GM23338 (cell line): ENCODE results near the gene C3orf62. TPM values are rescaled to one million over a fixed set of nuclear protein-coding genes. Genes with fewer than 3 reads are reported as not detected.

Source experiments
- ATAC-seq: fragments of 200-7000 bp; cut with Tn5 transposase; 3 replicates; pipeline ENCODE4 v1.9.1; 2020
- DNase-seq: peaks from one replicate; pipeline ENCODE4 v3.0.0-alpha.2; 2015; ENCODE audit warnings: low spot score
- H2AFZ ChIP-seq: fragments of 200-600 bp; sonication (generic); 2 replicates; pipeline ENCODE4 v1.8.0; 2016; ENCODE audit warnings: antibody characterized with exemption, mild to moderate bottlenecking, moderate library complexity
- H3F3A ChIP-seq: fragments of 200-600 bp; sonication (generic); replicated peaks from 2 replicates; pipeline ENCODE4 v1.8.0; 2017; ENCODE audit warnings: antibody characterized with exemption, mixed run types, low read depth
- H3K27ac ChIP-seq: fragments of 200-600 bp; sonication (generic); 2 replicates; pipeline ENCODE4 v1.6.1; 2016; ENCODE audit warnings: low read depth
- H3K27me3 ChIP-seq: fragments of 200-600 bp; sonication (generic); 2 replicates; pipeline ENCODE4 v1.8.0; 2016; ENCODE audit warnings: mild to moderate bottlenecking, mixed run types, moderate library complexity; ENCODE audit not compliant: insufficient read depth
- H3K36me3 ChIP-seq: fragments of 200-600 bp; sonication (generic); 2 replicates; pipeline ENCODE4 v1.8.0; 2016; ENCODE audit warnings: mild to moderate bottlenecking; ENCODE audit not compliant: insufficient read depth
- H3K4me1 ChIP-seq: fragments of 200-600 bp; sonication (generic); 2 replicates; pipeline ENCODE4 v1.8.0; 2016; ENCODE audit warnings: mild to moderate bottlenecking, moderate library complexity; ENCODE audit not compliant: insufficient read depth
- H3K4me2 ChIP-seq: fragments of 200-600 bp; sonication (generic); 2 replicates; pipeline ENCODE4 v1.7.1; 2017; ENCODE audit warnings: mixed run types
- H3K4me3 ChIP-seq: fragments of 200-600 bp; sonication (generic); 2 replicates; pipeline ENCODE4 v1.6.1; 2016; ENCODE audit warnings: mixed run types
- H3K79me2 ChIP-seq: fragments of 200-600 bp; sonication (generic); replicated peaks from 2 replicates; pipeline ENCODE4 v1.8.0; 2017; ENCODE audit warnings: mild to moderate bottlenecking; ENCODE audit not compliant: insufficient read depth
- H3K9me2 ChIP-seq: fragments of 200-600 bp; sonication (generic); 2 replicates; pipeline ENCODE4 v1.8.0; 2017; ENCODE audit not compliant: insufficient read depth
- H4K20me1 ChIP-seq: fragments of 200-600 bp; sonication (generic); replicated peaks from 2 replicates; pipeline ENCODE4 v1.8.0; 2017; ENCODE audit warnings: mild to moderate bottlenecking; ENCODE audit not compliant: insufficient read depth
- H3K27ac Mint-ChIP-seq: 2 replicates; pipeline ENCODE4 v1.8.0; 2020; ENCODE audit warnings: inconsistent platforms, mild to moderate bottlenecking, moderate library complexity, mixed read lengths
- H3K27me3 Mint-ChIP-seq: 3 replicates; pipeline ENCODE4 v1.8.0; 2022; ENCODE audit warnings: low read depth, mild to moderate bottlenecking, moderate library complexity, mixed read lengths, inconsistent platforms; ENCODE audit not compliant: insufficient read depth, poor library complexity
- H3K36me3 Mint-ChIP-seq: 3 replicates; pipeline ENCODE4 v1.8.0; 2021; ENCODE audit warnings: low read depth, mild to moderate bottlenecking, inconsistent platforms, moderate library complexity, mixed read lengths
- H3K4me1 Mint-ChIP-seq: 3 replicates; pipeline ENCODE4 v1.8.0; 2020; ENCODE audit warnings: mild to moderate bottlenecking, inconsistent platforms, mixed read lengths
- H3K4me3 Mint-ChIP-seq: 3 replicates; pipeline ENCODE4 v1.8.0; 2021; ENCODE audit warnings: moderate library complexity, mild to moderate bottlenecking, inconsistent platforms, mixed read lengths
- H3K9me3 Mint-ChIP-seq: 3 replicates; pipeline ENCODE4 v1.8.0; 2020; ENCODE audit warnings: moderate library complexity, mild to moderate bottlenecking, inconsistent platforms, mixed read lengths
- EZH2phosphoT487 ChIP-seq: fragments of 200-600 bp; sonication (generic); IDR thresholded peaks from one replicate; pipeline ENCODE4 v1.8.1; 2018; ENCODE audit warnings: antibody characterized with exemption; ENCODE audit not compliant: unreplicated experiment
- JUNB ChIP-seq: IDR thresholded peaks from one replicate; pipeline ENCODE4 v1.6.1; 2016; ENCODE audit warnings: antibody characterized with exemption; ENCODE audit not compliant: unreplicated experiment
- POLR2AphosphoS5 ChIP-seq: IDR thresholded peaks from 2 replicates; pipeline ENCODE4 v1.6.1; 2016; ENCODE audit warnings: antibody characterized with exemption, low read depth
- STAT1 ChIP-seq: IDR thresholded peaks from one replicate; pipeline ENCODE4 v1.6.1; 2016; ENCODE audit warnings: antibody characterized with exemption; ENCODE audit not compliant: unreplicated experiment
- ZNF114 ChIP-seq: fragments of 250-450 bp; sonication (Bioruptor Pico); IDR thresholded peaks from 2 replicates; pipeline ENCODE4 v1.5.0; 2020; ENCODE audit warnings: mild to moderate bottlenecking, moderate library complexity
- ZNF331 ChIP-seq: fragments of 250-450 bp; sonication (Bioruptor Pico); IDR thresholded peaks from 2 replicates; pipeline ENCODE4 v1.5.0; 2020; ENCODE audit warnings: low read depth, mild to moderate bottlenecking, moderate library complexity
- polyA plus RNA-seq: library from polyadenylated mRNA; unstranded; fragments of >200 nt; fragmentation: Nextera tagmentation; extraction: Ambion mirVana; gene quantifications from 2 replicates; pipeline ENCODE4 v1.2.1, GENCODE V29; 2016
- total RNA-seq: library from RNA; depleted of rRNA; stranded (reverse); fragments of >200 nt; shearing (Covaris generic); gene quantifications from 2 replicates; pipeline ENCODE4 v1.2.3, GENCODE V29; 2014
- TF ChIP-seq, protein P1 (sequence below), 2 experiments: fragments of 200-600 bp in 1 of 2; sonication (generic) in 1 of 2; conservative IDR thresholded peaks; 2 replicates each; pipeline versions ENCODE4 v1.5.1 to v1.6.1; 2016 to 2017; ENCODE audit warnings: antibody characterized with exemption in 2 of 2, low read depth in 2 of 2, mild to moderate bottlenecking in 2 of 2, moderate library complexity in 1 of 2
- TF ChIP-seq, protein P2 (sequence below): IDR thresholded peaks from 2 replicates; pipeline ENCODE4 v1.6.1; 2016; ENCODE audit warnings: antibody characterized with exemption

C3orf62 gene
- total and polyA plus RNA-seq, 2 experiments from 2014 or later, result 1.6 to 2.4 TPM

DNA sequence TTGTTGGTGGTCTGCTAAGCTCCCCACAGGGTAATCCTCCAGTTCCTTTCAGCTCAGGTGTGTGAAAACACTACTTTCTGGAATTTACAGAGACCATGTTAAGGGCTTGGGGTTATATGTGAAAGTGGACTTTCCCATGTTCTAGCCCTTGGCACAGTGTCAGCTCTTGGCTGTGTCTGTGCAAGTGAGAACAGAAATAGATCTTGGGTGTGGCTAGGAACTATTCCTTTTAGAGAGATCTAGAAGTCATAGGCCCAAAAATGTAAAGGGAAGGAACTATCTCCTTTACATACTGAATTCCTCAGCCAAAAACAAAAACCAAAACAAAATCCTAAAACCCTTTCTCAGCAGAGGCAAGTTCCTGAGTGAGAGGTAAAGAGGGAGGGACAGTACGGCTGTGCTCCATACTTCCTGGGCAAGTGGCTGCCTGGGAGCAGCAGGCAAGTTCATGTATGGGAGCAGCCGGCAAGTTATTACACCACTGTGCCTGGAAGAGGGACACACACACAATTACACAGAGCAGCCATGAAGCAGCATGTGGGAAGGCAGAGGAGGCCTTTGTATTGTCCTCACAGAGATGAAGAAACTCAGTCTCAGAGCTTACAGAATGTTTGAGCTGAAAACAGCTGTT is 19.9 kb upstream of the C3orf62 start:
- Histone ChIP-seq H3K4me1 (no peaks in the 10 kb centered on the region), H3K4me2 (no peak overlapping the region), H3K9me2 (no peaks in the 10 kb centered on the region), H3K4me3 (no peak overlapping the region), H2AFZ (no peak overlapping the region), H3K27me3 (no peaks in the 10 kb centered on the region), H4K20me1 (no peaks in the 10 kb centered on the region), H3K79me2 (no peaks in the 10 kb centered on the region), H3F3A (no peaks in the 10 kb centered on the region), H3K36me3 (peaks cover 42% of the 10 kb centered on the region; the same call in 1 of the 2 replicates), H3K27ac (0 out of 2 replicates have a peak overlapping the region, but pooled peaks have one; percentile 32)
- Mint-ChIP-seq H3K27ac (no peak overlapping the region), H3K4me1 (no peaks in the 10 kb centered on the region), H3K27me3 (no peaks in the 10 kb centered on the region), H3K4me3 (no peak overlapping the region), H3K36me3 (peaks cover 67% of the 10 kb centered on the region), H3K9me3 (no peaks in the 10 kb centered on the region; the same call in 2 of the 3 replicates)
- DNase-seq (no peak), ATAC-seq (no peak)
- TF ChIP-seq ZNF114 (CRISPR knock-in tag), result no peak
- no peak for TF ChIP-seq ZNF331 (CRISPR knock-in tag)

DNA sequence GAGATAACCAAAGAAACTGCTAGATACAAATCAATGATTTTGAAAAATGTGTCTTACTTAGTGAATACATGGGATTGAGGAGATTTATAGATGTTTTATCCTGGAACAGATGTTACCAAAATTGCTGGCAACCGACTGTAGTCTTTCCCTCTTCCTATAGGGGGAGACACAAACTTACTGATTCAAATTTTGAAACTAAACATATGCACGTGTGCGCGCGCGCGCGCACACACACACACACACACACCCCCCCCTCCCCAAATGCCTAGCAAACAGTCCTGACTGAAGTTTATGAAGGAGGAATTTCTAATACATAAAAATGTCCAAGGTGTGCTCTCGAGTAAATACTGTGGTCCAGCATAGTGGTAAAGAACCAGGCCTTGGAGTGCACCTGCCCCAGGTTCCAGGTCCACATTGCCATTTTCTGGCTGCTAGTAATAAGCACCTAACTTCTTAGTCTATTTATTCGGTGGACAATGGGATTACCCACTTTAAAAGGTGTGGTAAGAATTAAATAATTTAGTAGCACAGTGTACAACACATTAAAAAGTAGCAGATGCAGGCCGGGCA is 18.5 kb upstream of the C3orf62 start:
- no peak overlapping the region for H3K27ac Mint-ChIP-seq
- Histone ChIP-seq H3K27me3 (no peaks in the 10 kb centered on the region), H3K27ac (no peak overlapping the region), H3K9me2 (no peaks in the 10 kb centered on the region), H3F3A (no peaks in the 10 kb centered on the region), H3K4me2 (no peak overlapping the region), H4K20me1 (no peaks in the 10 kb centered on the region), H2AFZ (no peak overlapping the region), H3K36me3 (peaks cover 39% of the 10 kb centered on the region; the same call in 1 of the 2 replicates), H3K79me2 (no peaks in the 10 kb centered on the region), H3K4me3 (no peak overlapping the region), H3K4me1 (no peaks in the 10 kb centered on the region)
- no peaks in the 10 kb centered on the region for H3K27me3 Mint-ChIP-seq
- H3K36me3 Mint-ChIP-seq, result peaks cover 64% of the 10 kb centered on the region
- H3K4me3 Mint-ChIP-seq, result no peak overlapping the region
- no peaks in the 10 kb centered on the region; the same call in 2 of the 3 replicates for H3K9me3 Mint-ChIP-seq
- ATAC-seq (no peak), DNase-seq (peak; percentile 60)
- TF ChIP-seq ZNF114 (CRISPR knock-in tag) (no peak), STAT1 (no peak)
- TF ChIP-seq, protein P1, sequence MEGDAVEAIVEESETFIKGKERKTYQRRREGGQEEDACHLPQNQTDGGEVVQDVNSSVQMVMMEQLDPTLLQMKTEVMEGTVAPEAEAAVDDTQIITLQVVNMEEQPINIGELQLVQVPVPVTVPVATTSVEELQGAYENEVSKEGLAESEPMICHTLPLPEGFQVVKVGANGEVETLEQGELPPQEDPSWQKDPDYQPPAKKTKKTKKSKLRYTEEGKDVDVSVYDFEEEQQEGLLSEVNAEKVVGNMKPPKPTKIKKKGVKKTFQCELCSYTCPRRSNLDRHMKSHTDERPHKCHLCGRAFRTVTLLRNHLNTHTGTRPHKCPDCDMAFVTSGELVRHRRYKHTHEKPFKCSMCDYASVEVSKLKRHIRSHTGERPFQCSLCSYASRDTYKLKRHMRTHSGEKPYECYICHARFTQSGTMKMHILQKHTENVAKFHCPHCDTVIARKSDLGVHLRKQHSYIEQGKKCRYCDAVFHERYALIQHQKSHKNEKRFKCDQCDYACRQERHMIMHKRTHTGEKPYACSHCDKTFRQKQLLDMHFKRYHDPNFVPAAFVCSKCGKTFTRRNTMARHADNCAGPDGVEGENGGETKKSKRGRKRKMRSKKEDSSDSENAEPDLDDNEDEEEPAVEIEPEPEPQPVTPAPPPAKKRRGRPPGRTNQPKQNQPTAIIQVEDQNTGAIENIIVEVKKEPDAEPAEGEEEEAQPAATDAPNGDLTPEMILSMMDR (conservative IDR thresholded peaks at IDR 0.05; ENCODE audit: low read depth in 2 of 2), result peak; percentile 58 to 85
- TF ChIP-seq, protein P2, sequence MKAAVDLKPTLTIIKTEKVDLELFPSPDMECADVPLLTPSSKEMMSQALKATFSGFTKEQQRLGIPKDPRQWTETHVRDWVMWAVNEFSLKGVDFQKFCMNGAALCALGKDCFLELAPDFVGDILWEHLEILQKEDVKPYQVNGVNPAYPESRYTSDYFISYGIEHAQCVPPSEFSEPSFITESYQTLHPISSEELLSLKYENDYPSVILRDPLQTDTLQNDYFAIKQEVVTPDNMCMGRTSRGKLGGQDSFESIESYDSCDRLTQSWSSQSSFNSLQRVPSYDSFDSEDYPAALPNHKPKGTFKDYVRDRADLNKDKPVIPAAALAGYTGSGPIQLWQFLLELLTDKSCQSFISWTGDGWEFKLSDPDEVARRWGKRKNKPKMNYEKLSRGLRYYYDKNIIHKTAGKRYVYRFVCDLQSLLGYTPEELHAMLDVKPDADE, result no peak
- H3K4me1 Mint-ChIP-seq, result no peaks in the 10 kb centered on the region

DNA sequence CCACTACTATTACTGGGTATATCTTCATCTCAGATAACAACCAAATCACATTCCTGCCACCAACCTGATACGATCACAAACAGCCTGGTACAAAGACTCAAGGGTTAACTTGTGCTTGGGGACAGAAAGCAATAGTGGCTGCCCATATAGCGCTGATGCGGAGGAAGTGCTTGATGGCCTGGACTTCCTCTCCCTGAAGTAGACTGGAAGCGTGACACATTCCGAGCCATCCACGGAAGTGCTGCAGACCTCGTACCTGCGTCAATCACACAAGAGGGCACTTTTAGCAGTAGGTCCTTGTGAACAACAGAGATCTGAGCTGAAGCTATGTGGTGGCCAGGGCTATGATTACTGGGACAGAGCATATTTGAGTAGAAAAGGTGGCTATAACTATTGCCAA is 17.3 kb upstream of the C3orf62 start:
- H2AFZ ChIP-seq, result no peak overlapping the region
- no peaks in the 10 kb centered on the region for H3K27me3 ChIP-seq
- no peaks in the 10 kb centered on the region for H3K9me2 ChIP-seq
- H4K20me1 ChIP-seq, result no peaks in the 10 kb centered on the region
- H3K27ac ChIP-seq, result no peak overlapping the region
- Mint-ChIP-seq H3K9me3 (no peaks in the 10 kb centered on the region; the same call in 2 of the 3 replicates), H3K27ac (no peak overlapping the region), H3K36me3 (peaks cover 64% of the 10 kb centered on the region), H3K4me3 (no peak overlapping the region), H3K27me3 (no peaks in the 10 kb centered on the region), H3K4me1 (no peaks in the 10 kb centered on the region)
- TF ChIP-seq POLR2AphosphoS5 (no peak), JUNB (no peak), EZH2phosphoT487 (no peak)
- no peak overlapping the region for H3K4me2 ChIP-seq
- H3K4me3 ChIP-seq, result no peak overlapping the region
- no peaks in the 10 kb centered on the region for H3F3A ChIP-seq
- DNase-seq (no peak), ATAC-seq (no peak)
- no peaks in the 10 kb centered on the region for H3K79me2 ChIP-seq
- peaks cover 28% of the 10 kb centered on the region; the same call in 1 of the 2 replicates for H3K36me3 ChIP-seq
- H3K4me1 ChIP-seq, result no peaks in the 10 kb centered on the region
